Measurements from ENCODE around the gene ADRA2C.
A peak's percentile ranks its signal among the peaks of the same experiment; 100 is the strongest.

ADRA2C gene

DNA sequence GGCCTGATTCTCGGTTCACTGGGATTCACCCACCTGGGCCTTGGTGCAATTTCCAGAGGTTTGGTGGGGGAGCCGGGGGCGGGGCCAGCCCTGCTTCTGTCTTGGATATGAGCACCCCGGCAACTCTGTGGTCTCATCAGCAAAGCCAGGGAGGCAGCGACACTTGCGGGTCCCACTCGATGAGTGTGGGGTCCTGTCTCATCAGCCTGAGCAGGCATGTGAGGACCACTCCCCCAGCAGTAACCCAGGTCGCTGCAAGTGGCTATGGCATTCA lies 19.0 kb downstream of the ADRA2C start:
- no peaks in the 10 kb centered on the region for H3K9me3 ChIP-seq
- H3K36me3 ChIP-seq, result no peaks in the 10 kb centered on the region
- TF ChIP-seq, protein P1, sequence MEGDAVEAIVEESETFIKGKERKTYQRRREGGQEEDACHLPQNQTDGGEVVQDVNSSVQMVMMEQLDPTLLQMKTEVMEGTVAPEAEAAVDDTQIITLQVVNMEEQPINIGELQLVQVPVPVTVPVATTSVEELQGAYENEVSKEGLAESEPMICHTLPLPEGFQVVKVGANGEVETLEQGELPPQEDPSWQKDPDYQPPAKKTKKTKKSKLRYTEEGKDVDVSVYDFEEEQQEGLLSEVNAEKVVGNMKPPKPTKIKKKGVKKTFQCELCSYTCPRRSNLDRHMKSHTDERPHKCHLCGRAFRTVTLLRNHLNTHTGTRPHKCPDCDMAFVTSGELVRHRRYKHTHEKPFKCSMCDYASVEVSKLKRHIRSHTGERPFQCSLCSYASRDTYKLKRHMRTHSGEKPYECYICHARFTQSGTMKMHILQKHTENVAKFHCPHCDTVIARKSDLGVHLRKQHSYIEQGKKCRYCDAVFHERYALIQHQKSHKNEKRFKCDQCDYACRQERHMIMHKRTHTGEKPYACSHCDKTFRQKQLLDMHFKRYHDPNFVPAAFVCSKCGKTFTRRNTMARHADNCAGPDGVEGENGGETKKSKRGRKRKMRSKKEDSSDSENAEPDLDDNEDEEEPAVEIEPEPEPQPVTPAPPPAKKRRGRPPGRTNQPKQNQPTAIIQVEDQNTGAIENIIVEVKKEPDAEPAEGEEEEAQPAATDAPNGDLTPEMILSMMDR (IDR thresholded peaks at IDR 0.05; ENCODE audit: low read depth, low read length), result no peak
- H3K27me3 ChIP-seq, result no peaks in the 10 kb centered on the region
- no peak for DNase-seq
- H3K4me1 ChIP-seq, result peaks cover 59% of the 10 kb centered on the region
- no peak overlapping the region for H3K4me3 ChIP-seq (ENCODE audit: low read depth, low read length)

DNA sequence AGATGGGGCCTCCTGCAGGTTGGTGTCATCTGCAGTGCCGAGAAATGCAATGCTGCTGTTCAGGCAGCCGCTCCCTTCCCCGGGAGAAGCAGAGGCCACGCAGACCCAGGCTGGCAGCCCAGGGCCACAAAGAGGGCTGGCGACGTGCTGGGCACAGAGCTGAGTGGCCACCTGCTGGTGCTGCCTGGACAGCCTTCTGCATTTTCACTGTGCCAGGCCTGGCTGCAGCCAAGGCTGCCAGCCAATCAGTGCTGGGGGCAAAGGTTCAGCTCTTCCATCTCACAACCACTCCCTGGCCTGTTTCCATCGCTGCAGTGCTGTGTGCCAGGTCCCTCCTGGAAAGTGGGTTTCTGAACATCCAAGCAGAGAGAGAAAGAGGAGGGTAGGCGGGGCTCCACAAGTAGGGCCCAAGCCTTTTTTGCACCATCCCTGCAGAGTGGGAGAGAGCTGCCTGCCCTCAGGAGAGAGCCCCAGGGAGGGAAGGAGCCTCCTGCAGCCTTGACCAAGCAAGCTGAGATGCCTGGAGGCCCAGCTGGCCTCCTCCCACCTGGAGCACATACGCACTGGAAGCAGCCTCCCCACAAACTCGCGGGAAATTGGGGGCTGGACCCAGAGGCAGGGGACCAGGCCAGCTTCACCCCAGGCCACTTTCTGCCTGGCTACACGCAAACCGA lies 20.1 kb downstream of the ADRA2C start:
- Histone ChIP-seq H3K9me3 (no peaks in the 10 kb centered on the region), H3K4me1 (peaks cover 58% of the 10 kb centered on the region), H3K4me3 (ENCODE audit: low read depth, low read length) (no peak overlapping the region), H3K36me3 (no peaks in the 10 kb centered on the region), H3K27me3 (no peaks in the 10 kb centered on the region)
- DNase-seq, result peak; percentile 82
- TF ChIP-seq, protein P1 (IDR thresholded peaks at IDR 0.05; ENCODE audit: low read depth, low read length), result peak; percentile 39

DNA sequence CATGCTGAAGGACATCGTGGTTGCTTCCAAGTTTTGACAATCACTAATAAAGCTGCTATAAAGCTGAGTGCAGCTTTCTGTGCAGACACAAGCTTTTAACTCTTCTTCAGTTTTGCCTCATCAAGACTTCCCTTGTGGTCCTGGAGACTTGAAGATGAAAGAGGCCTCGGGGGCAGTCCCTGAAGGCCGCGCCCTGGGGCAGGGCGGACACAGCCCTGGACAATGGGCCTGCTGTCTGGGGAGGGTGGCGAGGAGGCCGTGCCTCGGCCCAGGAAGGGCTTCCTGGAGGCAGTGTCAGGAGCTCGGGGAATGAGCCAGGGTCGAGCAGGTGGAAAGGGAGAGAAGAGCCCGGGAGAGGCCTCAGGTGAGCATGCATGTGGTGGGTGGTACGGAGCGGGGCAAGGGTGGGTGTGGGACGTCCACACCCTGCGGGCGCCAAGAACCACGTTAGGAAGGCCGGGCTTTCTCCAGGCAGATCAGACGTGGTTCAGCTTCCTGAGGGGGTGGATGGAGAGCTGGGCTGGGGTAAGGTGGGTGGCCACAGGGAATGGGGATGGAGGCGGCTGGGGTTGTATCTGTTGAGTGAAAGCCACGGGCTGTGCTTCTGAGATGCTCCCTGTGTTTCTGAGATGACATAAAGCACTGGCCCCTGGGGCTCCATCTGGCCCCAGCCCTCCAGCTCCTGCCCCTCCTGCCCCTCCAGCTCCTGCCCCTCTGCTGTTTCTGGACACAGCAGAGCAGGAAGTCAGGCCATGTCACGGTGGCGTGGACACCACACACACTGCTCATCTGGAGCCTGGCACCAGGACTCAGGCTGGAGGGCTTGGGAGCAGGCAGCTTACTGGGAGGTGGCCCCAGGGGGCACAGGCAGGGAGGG lies 21.5 kb downstream of the ADRA2C start:
- DNase-seq, result peak; percentile 61
- H3K36me3 ChIP-seq, result no peaks in the 10 kb centered on the region
- TF ChIP-seq, protein P1 (IDR thresholded peaks at IDR 0.05; ENCODE audit: low read depth, low read length), result no peak
- no peaks in the 10 kb centered on the region for H3K27me3 ChIP-seq
- no peaks in the 10 kb centered on the region for H3K9me3 ChIP-seq
- no peak overlapping the region for H3K4me3 ChIP-seq (ENCODE audit: low read depth, low read length)
- H3K4me1 ChIP-seq, result peaks cover 47% of the 10 kb centered on the region

DNA sequence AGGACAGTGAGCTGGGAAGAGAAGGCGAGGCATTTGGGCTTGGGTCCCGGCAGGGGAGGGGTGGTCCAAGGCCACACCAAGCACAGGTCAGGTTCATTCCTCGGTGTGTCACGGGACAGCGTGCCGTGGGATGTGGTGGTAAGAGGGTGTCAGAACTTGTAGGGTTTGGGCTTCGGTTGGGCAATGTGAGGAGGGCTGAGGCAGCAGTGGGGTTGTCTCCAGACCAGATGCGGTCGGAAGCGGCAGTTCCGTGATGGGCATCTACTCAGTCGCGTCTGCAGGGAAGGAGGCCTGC lies 22.1 kb downstream of the ADRA2C start:
- DNase-seq, result peak; percentile 65
- Histone ChIP-seq H3K36me3 (no peaks in the 10 kb centered on the region), H3K4me1 (peaks cover 47% of the 10 kb centered on the region), H3K27me3 (no peaks in the 10 kb centered on the region), H3K9me3 (no peaks in the 10 kb centered on the region), H3K4me3 (ENCODE audit: low read depth, low read length) (no peak overlapping the region)
- TF ChIP-seq, protein P1 (IDR thresholded peaks at IDR 0.05; ENCODE audit: low read depth, low read length), result no peak

DNA sequence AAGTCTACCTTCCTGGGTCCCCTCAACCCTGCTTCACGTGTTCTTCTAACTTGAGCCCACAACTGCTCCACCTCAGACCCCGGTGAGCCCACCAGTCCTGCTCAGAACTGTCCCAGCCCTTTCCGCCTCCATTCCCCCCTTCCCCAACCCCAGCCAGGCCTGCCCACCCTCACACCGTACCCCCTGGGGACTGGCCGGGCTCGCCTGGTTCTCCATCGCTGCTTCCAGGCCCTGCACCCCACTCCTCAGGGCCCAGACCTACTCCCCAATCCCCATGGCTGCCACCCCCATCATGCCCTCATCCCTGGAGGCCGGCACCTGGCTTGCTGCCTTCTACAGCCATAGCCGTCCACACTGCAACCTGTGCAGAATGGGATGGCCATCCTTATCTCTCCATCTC lies 23.4 kb downstream of the ADRA2C start:
- Histone ChIP-seq H3K4me3 (ENCODE audit: low read depth, low read length) (no peak overlapping the region), H3K9me3 (no peaks in the 10 kb centered on the region), H3K27me3 (no peaks in the 10 kb centered on the region), H3K36me3 (no peaks in the 10 kb centered on the region), H3K4me1 (peaks cover 47% of the 10 kb centered on the region)
- DNase-seq, result no peak
- TF ChIP-seq, protein P1 (IDR thresholded peaks at IDR 0.05; ENCODE audit: low read depth, low read length), result no peak

DNA sequence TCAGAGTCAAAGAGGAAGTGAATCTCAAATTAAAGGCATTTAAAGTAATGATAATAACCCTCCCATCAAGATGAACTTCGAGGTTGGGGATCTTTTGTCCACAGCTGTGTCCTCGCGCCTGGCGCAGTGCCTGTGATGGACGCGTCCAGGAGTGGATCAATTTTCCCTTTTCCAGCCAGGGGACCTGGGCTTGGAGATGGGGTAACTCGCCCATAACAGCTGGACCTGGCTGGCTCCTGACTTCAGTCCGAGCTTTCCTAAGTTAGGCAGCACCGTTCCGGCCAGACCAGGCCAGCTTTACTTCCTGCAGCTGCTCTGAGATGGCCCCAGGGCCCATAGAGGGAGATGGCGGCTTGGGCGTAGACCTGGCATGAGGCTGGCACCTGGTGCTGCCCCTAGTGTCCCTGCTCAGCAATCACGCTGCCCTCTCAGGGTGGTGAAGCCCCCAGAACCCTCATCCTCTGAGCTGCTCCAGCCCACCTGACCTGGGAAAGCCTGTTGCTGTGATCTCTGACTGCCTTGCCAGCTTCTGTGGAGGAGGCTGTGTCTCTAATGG lies 23.9 kb downstream of the ADRA2C start:
- no peaks in the 10 kb centered on the region for H3K27me3 ChIP-seq
- H3K9me3 ChIP-seq, result no peaks in the 10 kb centered on the region
- H3K36me3 ChIP-seq, result no peaks in the 10 kb centered on the region
- TF ChIP-seq, protein P1 (IDR thresholded peaks at IDR 0.05; ENCODE audit: low read depth, low read length), result peak; percentile 51
- H3K4me1 ChIP-seq, result peaks cover 47% of the 10 kb centered on the region
- no peak overlapping the region for H3K4me3 ChIP-seq (ENCODE audit: low read depth, low read length)
- peak; percentile 71 for DNase-seq
